ENCODE data around the gene POU2F1.

Gene POU2F1

GRCh38 chr1:167220537-167221125 lies at the start of gene POU2F1:
TSS of gene POU2F1 (plus strand) at chr1:167220886. CDS start at chr1:167220898, 12 bp downstream.
- H3K27me3 ChIP-seq (ENCODE audit: control insufficient read depth in 1 of 2, insufficient read depth in 2 of 2, low read length in 2 of 2) = no peaks in the 10 kb centered on the region
- peak within 1 kb of the TSS; percentile 71 to 84 for H3K9ac ChIP-seq (ENCODE audit: low read depth in 1 of 2, low read length in 2 of 2)
- H3K36me3 ChIP-seq (ENCODE audit: control insufficient read depth in 1 of 2, insufficient read depth in 2 of 2, low read length in 2 of 2) = no peaks in the 10 kb centered on the region
- peaks cover 17 to 29% of the 10 kb centered on the region in 2 donors for H3K4me1 ChIP-seq (ENCODE audit: control insufficient read depth in 1 of 2, insufficient read depth in 2 of 2, low read length in 2 of 2)
- peak within 1 kb of the TSS; percentile 96 for H3K27ac ChIP-seq (ENCODE audit: low read depth, low read length)
- H3K4me3 ChIP-seq (ENCODE audit: low read depth in 1 of 2, low read length in 2 of 2) = peak within 1 kb of the TSS; percentile 87 to 91
- H3K9me3 ChIP-seq (ENCODE audit: control insufficient read depth in 1 of 2, low read length in 2 of 2) = peaks cover 0 to 5% of the 10 kb centered on the region in 2 donors

- Histone ChIP-seq H3K4me1 (ENCODE audit: control insufficient read depth in 1 of 2, insufficient read depth in 2 of 2, low read length in 2 of 2) (peaks cover under 1 to 2% of the 10 kb centered on the region in 2 donors), H3K36me3 (ENCODE audit: control insufficient read depth in 1 of 2, insufficient read depth in 2 of 2, low read length in 2 of 2) (no peaks in the 10 kb centered on the region), H3K27me3 (ENCODE audit: control insufficient read depth in 1 of 2, insufficient read depth in 2 of 2, low read length in 2 of 2) (no peaks in the 10 kb centered on the region), H3K9ac (ENCODE audit: low read depth in 1 of 2, low read length in 2 of 2) (no peak overlapping the region), H3K4me3 (ENCODE audit: low read depth in 1 of 2, low read length in 2 of 2) (no peak overlapping the region), H3K9me3 (ENCODE audit: control insufficient read depth in 1 of 2, low read length in 2 of 2) (peaks cover 2 to 4% of the 10 kb centered on the region in 2 donors), H3K27ac (ENCODE audit: low read depth, low read length) (no peak overlapping the region)
Observed at GRCh38 chr1:167171286-167171929, 49.3 kb upstream of the POU2F1 start.

- Histone ChIP-seq H3K27ac (ENCODE audit: low read depth, low read length) (no peak overlapping the region), H3K4me1 (ENCODE audit: control insufficient read depth in 1 of 2, insufficient read depth in 2 of 2, low read length in 2 of 2) (no peaks in the 10 kb centered on the region), H3K9ac (ENCODE audit: low read depth in 1 of 2, low read length in 2 of 2) (no peak overlapping the region), H3K36me3 (ENCODE audit: control insufficient read depth in 1 of 2, insufficient read depth in 2 of 2, low read length in 2 of 2) (no peaks in the 10 kb centered on the region), H3K4me3 (ENCODE audit: low read depth in 1 of 2, low read length in 2 of 2) (no peak overlapping the region), H3K9me3 (ENCODE audit: control insufficient read depth in 1 of 2, low read length in 2 of 2) (peaks cover 0 to 4% of the 10 kb centered on the region in 2 donors), H3K27me3 (ENCODE audit: control insufficient read depth in 1 of 2, insufficient read depth in 2 of 2, low read length in 2 of 2) (no peaks in the 10 kb centered on the region)
Observed at GRCh38 chr1:167173516-167174184, 47.0 kb upstream of the POU2F1 start.

- H3K9me3 ChIP-seq (ENCODE audit: control insufficient read depth in 1 of 2, low read length in 2 of 2) = peaks cover 0 to 4% of the 10 kb centered on the region in 2 donors
- H3K27ac ChIP-seq (ENCODE audit: low read depth, low read length) = no peak overlapping the region
- no peak overlapping the region for H3K4me3 ChIP-seq (ENCODE audit: low read depth in 1 of 2, low read length in 2 of 2)
- H3K36me3 ChIP-seq (ENCODE audit: control insufficient read depth in 1 of 2, insufficient read depth in 2 of 2, low read length in 2 of 2) = no peaks in the 10 kb centered on the region
- no peaks in the 10 kb centered on the region for H3K4me1 ChIP-seq (ENCODE audit: control insufficient read depth in 1 of 2, insufficient read depth in 2 of 2, low read length in 2 of 2)
- H3K9ac ChIP-seq (ENCODE audit: low read depth in 1 of 2, low read length in 2 of 2) = no peak overlapping the region
- no peaks in the 10 kb centered on the region for H3K27me3 ChIP-seq (ENCODE audit: control insufficient read depth in 1 of 2, insufficient read depth in 2 of 2, low read length in 2 of 2)
Observed at GRCh38 chr1:167175901-167176300, 44.8 kb upstream of the POU2F1 start.

- Histone ChIP-seq H3K27ac (ENCODE audit: low read depth, low read length) (no peak overlapping the region), H3K4me1 (ENCODE audit: control insufficient read depth in 1 of 2, insufficient read depth in 2 of 2, low read length in 2 of 2) (no peaks in the 10 kb centered on the region), H3K36me3 (ENCODE audit: control insufficient read depth in 1 of 2, insufficient read depth in 2 of 2, low read length in 2 of 2) (no peaks in the 10 kb centered on the region), H3K4me3 (ENCODE audit: low read depth in 1 of 2, low read length in 2 of 2) (no peak overlapping the region), H3K9me3 (ENCODE audit: control insufficient read depth in 1 of 2, low read length in 2 of 2) (peaks cover 0 to 4% of the 10 kb centered on the region in 2 donors), H3K27me3 (ENCODE audit: control insufficient read depth in 1 of 2, insufficient read depth in 2 of 2, low read length in 2 of 2) (no peaks in the 10 kb centered on the region), H3K9ac (ENCODE audit: low read depth in 1 of 2, low read length in 2 of 2) (no peak overlapping the region)
Observed at GRCh38 chr1:167178831-167179230, 41.9 kb upstream of the POU2F1 start.

- no peak overlapping the region for H3K27ac ChIP-seq (ENCODE audit: low read depth, low read length)
- no peaks in the 10 kb centered on the region for H3K36me3 ChIP-seq (ENCODE audit: control insufficient read depth in 1 of 2, insufficient read depth in 2 of 2, low read length in 2 of 2)
- no peak overlapping the region for H3K4me3 ChIP-seq (ENCODE audit: low read depth in 1 of 2, low read length in 2 of 2)
- no peaks in the 10 kb centered on the region for H3K27me3 ChIP-seq (ENCODE audit: control insufficient read depth in 1 of 2, insufficient read depth in 2 of 2, low read length in 2 of 2)
- no peak overlapping the region for H3K9ac ChIP-seq (ENCODE audit: low read depth in 1 of 2, low read length in 2 of 2)
- no peaks in the 10 kb centered on the region for H3K9me3 ChIP-seq (ENCODE audit: control insufficient read depth in 1 of 2, low read length in 2 of 2)
- H3K4me1 ChIP-seq (ENCODE audit: control insufficient read depth in 1 of 2, insufficient read depth in 2 of 2, low read length in 2 of 2) = no peaks in the 10 kb centered on the region
Observed at GRCh38 chr1:167182571-167183320, 37.9 kb upstream of the POU2F1 start.

- no peak overlapping the region for H3K9ac ChIP-seq (ENCODE audit: low read depth in 1 of 2, low read length in 2 of 2)
- no peaks in the 10 kb centered on the region for H3K36me3 ChIP-seq (ENCODE audit: control insufficient read depth in 1 of 2, insufficient read depth in 2 of 2, low read length in 2 of 2)
- H3K4me3 ChIP-seq (ENCODE audit: low read depth in 1 of 2, low read length in 2 of 2) = no peak overlapping the region
- no peak overlapping the region for H3K27ac ChIP-seq (ENCODE audit: low read depth, low read length)
- H3K9me3 ChIP-seq (ENCODE audit: control insufficient read depth in 1 of 2, low read length in 2 of 2) = no peaks in the 10 kb centered on the region
- H3K4me1 ChIP-seq (ENCODE audit: control insufficient read depth in 1 of 2, insufficient read depth in 2 of 2, low read length in 2 of 2) = no peaks in the 10 kb centered on the region
- H3K27me3 ChIP-seq (ENCODE audit: control insufficient read depth in 1 of 2, insufficient read depth in 2 of 2, low read length in 2 of 2) = no peaks in the 10 kb centered on the region
Observed at GRCh38 chr1:167184081-167184480, 36.6 kb upstream of the POU2F1 start.

GRCh38 chr1:167185062-167185461 lies 35.6 kb upstream of the POU2F1 start:
- H3K4me3 ChIP-seq (ENCODE audit: low read depth in 1 of 2, low read length in 2 of 2) = no peak overlapping the region
- no peaks in the 10 kb centered on the region for H3K9me3 ChIP-seq (ENCODE audit: control insufficient read depth in 1 of 2, low read length in 2 of 2)
- H3K4me1 ChIP-seq (ENCODE audit: control insufficient read depth in 1 of 2, insufficient read depth in 2 of 2, low read length in 2 of 2) = no peaks in the 10 kb centered on the region
- no peaks in the 10 kb centered on the region for H3K27me3 ChIP-seq (ENCODE audit: control insufficient read depth in 1 of 2, insufficient read depth in 2 of 2, low read length in 2 of 2)
- H3K36me3 ChIP-seq (ENCODE audit: control insufficient read depth in 1 of 2, insufficient read depth in 2 of 2, low read length in 2 of 2) = no peaks in the 10 kb centered on the region
- H3K9ac ChIP-seq (ENCODE audit: low read depth in 1 of 2, low read length in 2 of 2) = no peak overlapping the region
- no peak overlapping the region for H3K27ac ChIP-seq (ENCODE audit: low read depth, low read length)

GRCh38 chr1:167185974-167186657 lies 34.6 kb upstream of the POU2F1 start:
- no peaks in the 10 kb centered on the region for H3K4me1 ChIP-seq (ENCODE audit: control insufficient read depth in 1 of 2, insufficient read depth in 2 of 2, low read length in 2 of 2)
- no peak overlapping the region for H3K4me3 ChIP-seq (ENCODE audit: low read depth in 1 of 2, low read length in 2 of 2)
- H3K27ac ChIP-seq (ENCODE audit: low read depth, low read length) = no peak overlapping the region
- H3K9me3 ChIP-seq (ENCODE audit: control insufficient read depth in 1 of 2, low read length in 2 of 2) = no peaks in the 10 kb centered on the region
- H3K9ac ChIP-seq (ENCODE audit: low read depth in 1 of 2, low read length in 2 of 2) = no peak overlapping the region
- H3K36me3 ChIP-seq (ENCODE audit: control insufficient read depth in 1 of 2, insufficient read depth in 2 of 2, low read length in 2 of 2) = no peaks in the 10 kb centered on the region
- no peaks in the 10 kb centered on the region for H3K27me3 ChIP-seq (ENCODE audit: control insufficient read depth in 1 of 2, insufficient read depth in 2 of 2, low read length in 2 of 2)
